Measurements from ENCODE around the gene GPR173. TPM values are rescaled to one million over a fixed set of nuclear protein-coding genes. Genes with fewer than 3 reads are reported as not detected.

Gene GPR173
- total RNA-seq, 2 experiments from 2014 or later: not detected

DNA sequence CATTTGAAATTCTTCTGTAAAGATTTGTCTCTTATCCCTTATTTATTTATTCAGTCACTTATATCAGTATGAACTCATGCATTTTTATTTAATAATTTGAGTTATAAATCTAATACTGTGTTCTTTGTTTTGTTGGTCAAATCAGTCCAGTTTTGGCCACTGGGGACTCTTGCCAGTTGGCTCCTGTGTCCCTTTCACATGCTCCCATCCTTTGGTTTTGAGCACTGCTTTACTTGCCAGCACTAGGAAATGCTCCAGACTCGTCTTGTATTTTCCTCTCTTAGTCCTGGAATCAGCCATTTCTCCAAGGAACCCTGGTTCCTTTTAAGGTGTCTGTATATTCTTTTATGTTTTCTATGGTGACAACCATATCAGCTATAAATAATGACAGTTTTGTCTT lies 73.4 kb downstream of the GPR173 start:
- H3K9me3 Mint-ChIP-seq: no peaks in the 10 kb centered on the region
- CTCF ChIA-PET: no interaction called here
- no peaks in the 10 kb centered on the region for H3K27me3 Mint-ChIP-seq
- DNase-seq: no peak
- H3K36me3 Mint-ChIP-seq (ENCODE audit: low read depth): peaks cover 3% of the 10 kb centered on the region
- H3K4me3 Mint-ChIP-seq: no peak overlapping the region
- H3K27ac Mint-ChIP-seq: no peak overlapping the region
- POLR2A ChIA-PET: no interaction called here
- H3K4me1 Mint-ChIP-seq: peaks cover 7% of the 10 kb centered on the region

DNA sequence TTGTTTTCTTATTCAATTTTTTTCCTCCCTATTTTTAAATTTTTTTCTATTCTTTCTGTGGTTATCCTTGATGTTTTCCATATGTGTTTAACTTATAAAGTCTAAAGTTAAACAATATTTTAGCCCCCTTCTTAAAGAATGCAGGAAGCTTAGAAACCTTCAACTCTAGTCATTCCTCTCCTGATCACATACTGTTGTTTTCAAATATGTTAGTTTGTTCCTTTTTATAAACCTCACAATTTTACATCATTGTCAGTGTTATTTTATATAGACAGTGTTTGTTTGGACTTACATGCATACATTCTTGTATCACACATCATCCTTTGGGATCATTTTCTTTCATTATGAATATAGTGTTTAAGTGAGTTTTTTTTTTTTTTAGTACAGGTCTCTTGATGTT lies 76.9 kb downstream of the GPR173 start:
- H3K9me3 Mint-ChIP-seq: no peaks in the 10 kb centered on the region
- H3K4me3 Mint-ChIP-seq: no peak overlapping the region
- ChIA-PET CTCF (no interaction called here), POLR2A (no interaction called here)
- peaks cover 7% of the 10 kb centered on the region for H3K4me1 Mint-ChIP-seq
- DNase-seq: no peak
- H3K27me3 Mint-ChIP-seq: no peaks in the 10 kb centered on the region
- H3K36me3 Mint-ChIP-seq (ENCODE audit: low read depth): peaks cover 3% of the 10 kb centered on the region
- H3K27ac Mint-ChIP-seq: no peak overlapping the region

DNA sequence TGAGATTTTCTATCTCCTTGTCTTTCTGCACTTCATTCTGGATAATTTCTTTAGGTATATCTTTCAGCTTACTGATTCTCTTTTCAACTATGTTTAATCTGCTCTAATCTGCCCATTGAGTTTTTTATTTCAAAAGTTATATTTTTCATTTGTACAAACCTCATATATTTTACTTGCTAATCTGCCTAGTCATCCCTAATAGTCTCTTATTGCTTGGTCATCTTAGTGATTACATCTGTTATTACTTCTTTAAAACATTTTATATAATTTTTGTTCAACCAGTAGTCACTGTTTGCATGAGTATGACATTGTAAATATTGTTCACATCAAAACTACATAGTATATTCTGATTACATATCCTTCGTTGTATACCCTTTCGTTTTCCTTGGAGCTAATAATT lies 77.8 kb downstream of the GPR173 start:
- ChIA-PET POLR2A (no interaction called here), CTCF (no interaction called here)
- DNase-seq: no peak
- Mint-ChIP-seq H3K4me3 (no peak overlapping the region), H3K4me1 (peaks cover 7% of the 10 kb centered on the region), H3K27ac (no peak overlapping the region), H3K27me3 (no peaks in the 10 kb centered on the region), H3K36me3 (ENCODE audit: low read depth) (peaks cover 6% of the 10 kb centered on the region), H3K9me3 (no peaks in the 10 kb centered on the region)

DNA sequence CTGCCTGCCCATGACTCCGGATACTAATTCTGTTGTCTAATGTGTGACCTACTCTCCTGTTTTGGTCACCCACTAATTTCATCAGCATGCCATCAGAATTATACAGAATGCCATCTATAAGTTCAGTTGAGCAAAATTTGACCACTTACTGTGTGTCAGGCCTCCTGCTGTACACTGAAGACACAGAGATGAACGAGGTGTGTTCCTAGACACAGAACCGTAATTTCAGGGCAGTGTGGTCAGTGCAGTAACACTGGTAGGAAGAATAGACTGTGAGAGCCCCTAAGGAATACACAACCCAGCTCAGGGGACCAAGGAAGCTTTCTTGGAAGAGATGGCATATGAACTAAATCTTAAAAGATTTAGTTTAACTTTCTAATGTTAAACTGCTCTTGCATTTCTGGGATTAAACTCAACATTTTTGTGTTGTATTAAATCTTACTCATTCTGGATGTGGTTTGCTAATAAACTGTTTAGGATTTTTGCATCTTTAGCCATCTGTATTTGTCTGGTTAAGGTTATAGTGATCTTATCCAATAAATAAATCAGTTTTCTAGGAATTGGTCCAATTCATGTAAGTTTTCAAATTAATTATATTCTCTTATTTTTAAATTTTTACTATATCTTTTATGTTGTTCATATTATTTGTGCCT lies 79.6 kb downstream of the GPR173 start:
- Mint-ChIP-seq H3K27me3 (no peaks in the 10 kb centered on the region), H3K4me3 (no peak overlapping the region), H3K9me3 (no peaks in the 10 kb centered on the region), H3K27ac (no peak overlapping the region), H3K36me3 (ENCODE audit: low read depth) (peaks cover 6% of the 10 kb centered on the region), H3K4me1 (peaks cover 7% of the 10 kb centered on the region)
- ChIA-PET POLR2A (no interaction called here), CTCF (no interaction called here)
- DNase-seq: no peak

Other genes starting within 250 kb of the GPR173 start
- gene XAGE5, start 237.5 kb upstream of the GPR173 start, total RNA-seq: not detected
- not detected for gene XAGE3, start 180.7 kb upstream of the GPR173 start, total RNA-seq
- 10 to 100 TPM; 10.3 to 12.2 TPM for gene FAM156B, start 151.5 kb upstream of the GPR173 start, total RNA-seq
- 10 to 100 TPM; 18.5 to 21.0 TPM for gene FAM156A, start 90.3 kb upstream of the GPR173 start, total RNA-seq
- gene TSPYL2, start 33.6 kb downstream of the GPR173 start, total RNA-seq: 10 to 100 TPM; 30.2 to 31.1 TPM
- gene KANTR, start 45.4 kb downstream of the GPR173 start, total RNA-seq: 1 to 10 TPM; 7.5 to 7.7 TPM
- 10 to 100 TPM; 95.5 to 99.9 TPM for gene KDM5C, start 176.4 kb downstream of the GPR173 start, total RNA-seq
- gene IQSEC2, start 232.8 kb downstream of the GPR173 start, total RNA-seq: under 1 TPM; 0.20 to 0.48 TPM